NAMALWA (cell line): Measurements from ENCODE around the gene GPR150.
"Not testable (repeated sequence)": the region's sequence is repeated elsewhere in the genome, so short reads cannot be mapped to it uniquely, and the experiment has no call there.

Experiments used
- DNase-seq: peaks from one replicate; pipeline ENCODE4 v3.0.0-alpha.2; 2015; ENCODE audit warnings: low spot score

GPR150 gene

GRCh38 chr5:95624368-95624767 is 4.5 kb downstream of the GPR150 start:
- no peak for DNase-seq

DNA sequence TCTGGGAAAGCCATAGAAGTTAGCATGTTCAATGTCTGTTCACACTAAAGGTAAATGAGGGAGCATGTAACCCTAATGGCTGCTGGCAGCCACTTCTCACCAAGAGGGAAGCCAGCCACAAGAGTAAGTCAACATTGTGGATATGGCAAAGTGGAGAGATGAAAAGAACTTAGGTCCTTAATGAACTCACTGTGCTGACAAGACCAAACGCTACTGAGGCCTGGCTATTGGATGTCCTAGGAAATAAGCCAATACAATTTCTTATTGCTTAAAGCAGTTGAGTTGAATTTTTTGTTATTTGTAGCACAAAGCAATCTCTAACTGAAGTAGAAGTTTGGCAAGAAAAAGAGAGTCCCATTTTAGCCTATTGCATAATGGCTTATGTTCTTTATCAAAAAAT is 6.8 kb downstream of the GPR150 start:
- no peak for DNase-seq

DNA sequence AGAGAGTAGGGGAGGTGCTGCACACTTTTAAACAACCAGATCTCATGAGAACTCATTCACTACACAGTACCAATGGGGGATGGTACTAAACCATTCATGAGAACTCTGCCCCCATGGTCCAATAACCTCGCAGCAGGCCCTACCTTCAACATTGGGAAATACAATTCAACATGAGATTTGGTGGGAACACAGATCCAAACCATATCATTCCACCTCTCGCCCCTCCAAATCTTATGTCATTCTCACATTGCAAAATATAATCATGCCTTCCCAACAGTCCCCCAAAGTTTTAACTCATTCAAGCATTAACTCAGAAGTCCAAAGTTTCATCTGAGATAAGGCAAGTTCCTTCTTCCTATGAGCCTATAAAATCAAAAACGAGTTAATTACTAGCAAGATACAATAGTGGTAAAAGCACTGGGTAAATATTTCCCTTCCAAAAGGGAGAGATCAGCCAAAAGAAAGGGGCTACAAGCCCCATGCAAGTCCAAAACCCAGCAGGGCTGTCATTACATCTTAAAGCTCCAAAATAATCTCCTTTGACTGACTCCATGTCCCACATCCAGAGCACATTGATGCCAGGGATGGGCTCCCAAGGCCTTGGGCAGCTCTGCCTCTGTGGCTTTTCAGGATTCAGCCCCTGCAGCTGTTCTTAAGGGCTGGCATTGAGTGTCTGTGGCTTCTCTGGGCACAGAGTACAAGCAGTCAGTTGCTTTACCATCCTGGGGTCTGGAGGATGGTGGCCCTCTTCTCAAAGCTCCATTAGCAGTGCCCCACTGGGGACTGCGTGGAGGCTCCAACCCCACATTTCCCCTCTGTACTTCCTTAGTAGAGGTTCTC is 8.3 kb downstream of the GPR150 start:
- no peak for DNase-seq

DNA sequence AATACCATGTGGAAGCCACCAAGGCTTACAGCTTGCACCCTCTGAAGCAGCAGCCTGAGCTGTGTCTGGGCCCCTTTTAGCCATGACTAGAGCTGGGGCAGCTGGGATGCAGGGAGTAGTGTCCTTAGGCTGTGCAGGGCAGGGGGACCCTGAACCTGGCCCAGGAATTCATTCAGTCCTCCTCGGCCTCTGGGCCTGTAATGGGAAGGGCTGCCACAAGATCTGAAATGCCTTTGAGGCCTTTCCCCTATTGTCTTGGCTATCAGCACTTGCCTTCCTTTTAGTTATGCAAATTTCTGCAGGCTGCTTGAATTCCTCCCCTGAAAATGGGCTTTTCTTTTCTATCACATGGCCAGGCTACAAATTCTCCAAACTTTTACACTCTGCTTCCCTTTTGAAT is 9.0 kb downstream of the GPR150 start:
- no peak for DNase-seq

DNA sequence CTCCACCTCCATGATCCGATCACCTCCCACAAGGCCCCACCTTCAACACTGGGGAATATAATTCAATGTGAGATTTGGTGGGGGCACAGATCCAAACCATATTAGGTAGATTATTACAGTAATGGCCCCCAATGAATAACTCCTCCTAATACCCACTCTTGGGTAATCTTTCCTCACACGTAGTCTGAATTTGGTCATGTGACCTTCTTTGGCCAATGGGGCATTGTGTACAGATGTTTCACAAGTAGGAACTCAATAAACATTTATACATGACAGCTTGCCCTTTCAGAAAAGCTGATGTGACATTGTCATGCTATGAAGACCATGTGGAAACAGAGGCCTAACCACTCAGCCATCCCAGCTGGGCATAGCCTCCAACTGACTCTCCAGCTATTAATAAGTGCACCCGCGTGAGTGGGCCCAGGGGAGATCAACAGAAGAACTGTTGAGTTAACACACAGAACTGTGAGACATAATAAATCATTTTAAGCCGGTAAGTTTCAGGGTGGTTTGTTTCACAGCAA is 10.6 kb downstream of the GPR150 start:
- DNase-seq: no peak

- no peak for DNase-seq
These were observed 11.5 kb downstream of the GPR150 start for GRCh38 chr5:95631255-95631958.

- DNase-seq: peak; percentile 69
These were observed 12.2 kb downstream of the GPR150 start for GRCh38 chr5:95631991-95632675.

GRCh38 chr5:95632942-95633341 is 13.1 kb downstream of the GPR150 start:
- DNase-seq: not testable (repeated sequence)

DNA sequence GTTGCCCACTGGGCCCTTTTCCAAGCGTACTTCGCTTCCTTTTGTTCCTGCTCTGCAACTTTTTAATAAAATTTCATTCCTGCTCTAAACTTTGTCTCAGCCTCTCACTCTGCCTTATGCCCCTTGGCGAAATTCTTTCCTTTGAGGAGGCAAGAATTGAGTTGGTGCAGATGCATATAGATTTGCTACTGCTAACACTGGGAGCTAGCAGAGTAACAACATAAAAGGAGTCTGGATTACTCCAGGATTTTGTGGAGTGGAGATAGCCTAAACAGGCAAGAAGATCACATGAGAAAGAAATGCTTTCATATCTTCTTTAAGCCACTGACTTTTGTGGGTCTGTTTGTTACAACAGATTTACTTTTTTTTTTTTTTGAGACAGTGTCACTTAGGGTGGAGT is 13.8 kb downstream of the GPR150 start:
- DNase-seq: no peak

DNA sequence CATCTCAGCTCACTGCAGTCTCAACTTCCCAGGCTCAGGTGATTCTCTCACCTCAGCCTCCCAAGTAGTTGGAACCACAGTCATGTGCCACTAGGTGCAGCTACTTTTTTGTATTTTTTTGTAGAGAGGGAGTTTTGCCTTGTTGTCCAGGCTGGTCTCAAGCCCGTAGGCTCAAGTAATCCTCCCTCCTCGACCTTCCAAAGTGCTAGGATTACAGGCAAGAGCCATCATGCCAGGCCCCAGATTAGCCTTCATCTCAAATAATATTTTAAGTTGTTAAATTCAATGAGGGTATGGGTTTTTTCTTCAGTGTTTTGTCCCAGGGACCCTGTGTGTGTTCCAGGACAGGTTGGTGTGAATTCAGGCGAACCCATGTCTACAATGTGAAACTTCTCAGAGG is 14.2 kb downstream of the GPR150 start:
- no peak for DNase-seq

GRCh38 chr5:95638632-95639031 is 18.7 kb downstream of the GPR150 start:
- DNase-seq: no peak

GRCh38 chr5:95641741-95642220 is 21.9 kb downstream of the GPR150 start:
- no peak for DNase-seq

DNA sequence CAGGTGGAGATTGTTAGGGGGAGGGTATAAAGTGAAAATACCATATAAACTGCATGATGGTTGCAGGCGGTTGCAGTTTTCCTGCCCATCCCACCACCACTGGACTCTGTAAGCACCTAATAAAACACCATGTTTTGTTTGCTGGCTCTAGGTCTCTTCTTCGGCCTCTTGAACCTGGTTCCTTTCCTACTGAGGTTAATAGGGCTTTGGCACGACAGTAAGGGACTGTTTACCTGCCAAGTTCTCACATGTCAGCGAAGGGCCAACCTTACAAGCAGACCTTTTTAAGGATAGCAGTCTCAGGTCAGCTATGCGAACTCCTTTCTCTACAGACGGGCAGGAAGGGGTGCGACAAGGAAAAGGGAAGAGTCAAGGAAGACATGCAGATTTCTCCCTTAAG is 23.3 kb downstream of the GPR150 start:
- DNase-seq: no peak

DNA sequence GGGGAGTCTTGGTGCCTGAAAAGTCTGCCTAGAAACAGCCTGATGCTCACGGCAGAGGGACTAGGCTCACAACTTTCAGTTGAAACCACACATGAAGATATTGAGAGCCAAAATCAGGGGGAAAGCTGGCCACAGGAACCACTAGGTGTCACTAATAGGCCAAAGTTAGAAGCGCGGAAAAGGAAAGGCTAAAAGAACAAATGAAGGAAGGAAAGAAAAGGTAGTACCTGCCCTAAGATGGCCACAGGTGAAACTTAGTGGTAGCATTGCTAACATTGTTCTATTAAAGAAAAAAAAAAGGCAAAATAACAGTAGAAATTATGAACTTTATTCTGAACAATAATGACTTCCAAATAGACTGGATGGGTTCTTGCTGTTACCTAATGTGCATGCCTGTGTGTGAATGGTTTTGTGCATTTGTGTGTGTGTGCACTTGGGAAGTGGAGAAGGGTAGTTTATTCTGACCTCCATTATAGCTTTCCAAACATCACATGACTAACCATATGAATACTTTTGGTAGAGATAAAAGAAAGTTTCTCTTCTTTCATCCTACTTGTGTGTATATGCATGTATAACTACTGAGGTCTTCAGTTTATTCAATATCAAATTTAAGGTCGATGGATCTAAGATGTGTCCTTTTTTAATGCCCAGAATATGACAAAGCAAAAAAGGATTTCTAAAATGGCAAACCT is 24.6 kb downstream of the GPR150 start:
- DNase-seq: peak; percentile 83

DNA sequence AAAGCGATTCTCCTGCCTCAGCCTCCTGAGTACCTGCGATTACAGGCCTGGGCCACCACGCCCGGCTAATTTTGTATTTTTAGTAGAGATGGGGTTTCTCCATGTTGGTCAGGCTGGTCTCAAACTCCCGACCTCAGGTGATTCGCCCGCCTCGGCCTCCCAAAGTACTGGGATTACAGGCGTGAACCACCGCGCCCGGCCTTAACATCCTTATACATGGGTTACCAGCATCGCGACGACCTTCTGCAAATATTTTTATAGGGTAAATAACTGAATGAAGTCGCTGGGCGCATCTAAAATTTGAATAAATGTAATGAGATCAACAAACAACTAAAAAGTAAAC is 26.3 kb downstream of the GPR150 start:
- not testable (repeated sequence) for DNase-seq

DNA sequence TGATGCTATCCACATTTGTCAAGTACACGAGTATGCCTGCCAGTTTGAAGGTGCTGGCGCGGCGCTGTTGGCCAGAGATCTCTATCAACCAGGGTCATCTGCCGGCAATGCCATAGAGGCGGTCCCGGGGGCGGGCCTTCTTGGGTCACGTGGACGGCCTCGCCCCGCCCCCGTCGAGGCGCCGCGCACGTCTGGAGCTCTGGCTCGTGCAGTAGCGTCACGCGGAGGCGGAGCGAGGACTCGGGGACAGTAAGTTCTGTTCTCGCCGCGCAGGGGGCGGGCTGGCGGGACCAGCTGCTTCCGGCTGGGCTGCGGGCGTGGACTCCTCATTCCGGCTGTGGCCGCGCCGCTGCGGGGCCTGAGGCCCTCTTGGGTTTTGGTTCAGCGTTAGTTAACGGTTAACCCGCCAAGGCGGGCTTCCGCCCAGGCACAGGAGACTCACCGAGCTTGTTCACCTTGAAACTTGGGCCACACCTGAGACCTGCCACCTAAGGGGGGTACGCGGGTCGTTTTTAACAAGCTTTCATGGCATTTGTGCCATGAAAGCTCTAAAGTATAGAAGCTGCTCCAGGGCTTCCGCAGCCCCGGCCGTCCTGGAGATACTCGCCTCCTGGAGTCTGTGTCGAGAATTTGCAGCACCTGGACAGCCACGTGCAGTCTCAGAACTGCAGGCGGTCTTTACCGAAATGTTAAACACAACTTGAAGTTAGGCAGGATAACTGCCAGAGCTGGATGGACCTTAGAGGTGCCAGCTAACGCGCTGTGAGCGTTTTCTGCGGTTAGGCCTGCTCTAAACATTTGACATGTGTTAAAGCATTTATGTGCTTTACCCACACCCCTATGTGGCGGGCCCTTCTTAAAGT is 26.9 kb downstream of the GPR150 start, which contains the start of gene RFESD:
TSS of gene RFESD (plus strand) at position 209 of the 863 bp plus-strand sequence. CDS start 5,495 bp downstream, outside the sequence.
- DNase-seq: peak; percentile 96

GRCh38 chr5:95647886-95648860 is 28.3 kb downstream of the GPR150 start:
- peak; percentile 15 for DNase-seq

DNA sequence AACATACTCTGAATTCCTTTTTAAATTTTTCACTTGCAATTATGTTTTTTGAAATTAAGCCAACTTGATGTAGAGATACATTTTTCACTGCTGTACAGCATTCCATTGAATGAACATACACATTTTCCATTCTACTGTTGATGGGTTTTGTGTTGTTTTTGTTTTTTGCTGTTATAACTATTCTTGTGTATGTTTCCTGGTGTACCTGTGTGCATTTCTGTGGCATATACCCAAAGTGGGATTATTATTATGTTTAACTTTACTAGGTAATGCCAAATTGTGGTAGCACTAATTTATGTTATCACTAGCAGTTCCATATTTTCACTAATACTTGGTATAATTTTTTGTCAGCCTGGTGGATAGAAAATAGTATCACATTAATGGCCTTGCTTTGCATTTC is 29.4 kb downstream of the GPR150 start:
- DNase-seq: no peak

DNA sequence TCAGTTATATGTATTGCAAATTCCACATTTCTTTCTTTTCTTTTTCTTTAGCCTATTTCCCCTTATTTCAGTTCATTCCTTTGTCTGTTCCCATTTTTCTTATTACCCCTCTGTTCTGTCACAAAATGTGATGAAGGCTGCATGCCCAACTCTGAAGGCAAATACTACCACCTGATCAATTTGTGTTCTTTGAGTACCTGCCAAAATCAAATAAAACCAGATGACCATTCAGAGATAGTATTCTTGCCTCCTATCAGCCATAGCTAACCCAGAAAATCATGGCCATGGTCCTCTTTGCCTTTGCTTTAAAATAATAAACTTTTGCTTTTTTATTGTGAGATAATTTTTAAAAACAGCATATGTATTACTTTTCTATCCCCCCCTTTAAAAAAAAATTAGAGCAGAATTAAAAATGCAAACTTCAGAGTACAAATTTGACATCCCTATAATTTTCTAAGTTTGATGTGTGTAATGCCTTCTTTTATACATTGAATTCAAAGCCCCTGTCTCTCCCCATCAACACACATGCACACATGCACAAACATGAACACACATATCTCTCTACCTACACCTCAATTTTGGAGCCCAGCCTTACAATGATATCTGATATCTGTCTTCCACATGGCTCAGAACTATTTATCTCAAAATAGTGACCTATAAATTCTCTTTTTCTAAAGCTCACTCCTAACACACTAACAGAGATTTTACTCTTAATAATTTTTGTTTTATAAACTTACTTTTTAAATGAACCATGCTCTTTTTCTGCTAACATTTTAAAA is 30.1 kb downstream of the GPR150 start:
- DNase-seq: no peak
